GM08714 (cell line): ENCODE data around the gene PDGFB.

Source experiments
- H3K4me3 ChIP-seq: fragments of 200-500 bp; sonication (Bioruptor generic); 2 replicates; pipeline ENCODE4 v1.5.1; 2014; ENCODE audit warnings: mild to moderate bottlenecking, low read length, inconsistent platforms
- ZNF274 ChIP-seq: IDR thresholded peaks from 2 replicates; pipeline ENCODE4 v1.6.1; 2012; ENCODE audit warnings: mild to moderate bottlenecking, low read depth, low read length

The PDGFB gene

DNA sequence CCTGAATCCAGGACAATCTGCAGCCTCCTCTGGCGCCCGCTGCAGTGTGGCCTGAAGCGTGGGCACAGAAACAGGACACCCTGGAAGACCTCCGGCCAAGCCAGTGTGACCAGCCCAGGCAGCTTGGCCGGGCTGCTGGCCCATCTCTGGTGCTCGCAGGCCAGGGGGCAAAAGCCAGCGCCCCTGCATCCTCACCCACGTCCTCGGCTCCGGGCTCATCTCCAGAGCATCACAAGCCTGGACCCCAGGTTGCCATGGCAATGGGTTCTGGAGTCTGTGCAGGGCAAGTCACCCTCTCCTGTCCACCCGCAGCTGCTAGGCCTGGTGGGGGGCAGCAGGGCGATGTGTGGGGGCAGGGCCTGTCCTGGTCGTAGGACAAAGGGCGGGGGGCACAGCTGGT, 9.3 kb upstream of the PDGFB start:
- TF ChIP-seq ZNF274: no peak
- no peak overlapping the region for H3K4me3 ChIP-seq

GRCh38 chr22:39253435-39254070, 8.8 kb upstream of the PDGFB start:
- H3K4me3 ChIP-seq: no peak overlapping the region

GRCh38 chr22:39252461-39253434, 8.0 kb upstream of the PDGFB start:
- H3K4me3 ChIP-seq: no peak overlapping the region
- TF ChIP-seq ZNF274: no peak

More at GRCh38 chr22:39253435-39254070, 8.8 kb upstream of the PDGFB start:
- no peak for TF ChIP-seq ZNF274

DNA sequence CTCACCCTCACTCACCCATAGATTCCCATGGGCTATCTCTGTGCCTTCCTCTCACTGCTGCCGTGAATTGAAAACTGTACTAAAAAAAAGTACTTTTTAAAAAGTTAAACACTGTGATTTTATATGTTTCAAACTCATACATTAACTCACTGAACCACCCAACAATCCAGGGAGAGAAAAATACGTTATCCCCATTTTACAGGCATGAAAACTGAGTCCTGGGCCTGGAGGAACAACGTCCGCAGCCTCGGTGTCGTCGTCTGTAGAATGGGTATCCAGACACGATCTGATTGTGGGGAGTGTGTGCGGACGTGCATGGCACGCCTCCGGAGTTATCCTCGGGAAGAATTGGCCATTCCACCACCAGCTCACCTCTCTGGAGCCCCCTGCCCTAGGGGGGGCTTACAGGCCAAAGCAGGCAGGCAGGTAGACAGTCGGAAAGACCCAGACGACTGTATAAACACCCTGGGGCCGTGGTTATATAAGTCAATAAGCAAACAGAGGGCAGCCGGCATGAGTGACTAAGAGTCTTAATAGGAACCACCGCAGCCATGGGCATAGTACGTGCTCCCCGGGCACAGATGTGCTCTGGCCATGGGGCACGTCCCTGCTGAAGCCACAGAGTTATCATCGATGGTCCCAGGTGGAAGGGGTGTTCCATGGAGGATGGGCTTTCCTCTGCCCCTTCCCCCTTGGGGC, 7.1 kb upstream of the PDGFB start:
- no peak for TF ChIP-seq ZNF274
- H3K4me3 ChIP-seq: no peak overlapping the region

DNA sequence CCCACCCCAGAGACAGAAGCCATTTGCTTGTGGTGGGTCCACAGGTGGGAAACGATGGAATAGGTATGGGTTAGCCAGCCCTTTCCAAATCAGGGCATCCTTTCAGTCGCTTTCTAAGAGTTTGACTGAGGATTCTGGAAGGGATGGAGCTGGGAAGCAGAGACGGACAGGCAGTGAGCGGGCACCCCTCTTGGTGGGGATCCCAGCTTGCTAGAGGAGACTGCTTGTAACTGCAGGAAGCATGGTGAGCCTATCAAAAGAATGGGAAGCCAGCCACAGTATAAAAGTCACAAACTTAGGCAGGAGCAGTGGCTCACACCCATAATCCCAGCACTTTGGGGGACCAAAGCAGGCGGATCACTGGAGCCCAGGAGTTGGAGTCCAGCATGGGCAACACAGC, 6.1 kb upstream of the PDGFB start:
- no peak for TF ChIP-seq ZNF274
- no peak overlapping the region for H3K4me3 ChIP-seq

- no peak overlapping the region for H3K4me3 ChIP-seq
- TF ChIP-seq ZNF274: no peak
Observed at GRCh38 chr22:39250131-39250530, 5.3 kb upstream of the PDGFB start.

GRCh38 chr22:39249086-39249704, 4.4 kb upstream of the PDGFB start:
- TF ChIP-seq ZNF274: no peak
- no peak overlapping the region for H3K4me3 ChIP-seq

GRCh38 chr22:39248254-39248653, 3.5 kb upstream of the PDGFB start:
- no peak for TF ChIP-seq ZNF274
- no peak overlapping the region for H3K4me3 ChIP-seq

DNA sequence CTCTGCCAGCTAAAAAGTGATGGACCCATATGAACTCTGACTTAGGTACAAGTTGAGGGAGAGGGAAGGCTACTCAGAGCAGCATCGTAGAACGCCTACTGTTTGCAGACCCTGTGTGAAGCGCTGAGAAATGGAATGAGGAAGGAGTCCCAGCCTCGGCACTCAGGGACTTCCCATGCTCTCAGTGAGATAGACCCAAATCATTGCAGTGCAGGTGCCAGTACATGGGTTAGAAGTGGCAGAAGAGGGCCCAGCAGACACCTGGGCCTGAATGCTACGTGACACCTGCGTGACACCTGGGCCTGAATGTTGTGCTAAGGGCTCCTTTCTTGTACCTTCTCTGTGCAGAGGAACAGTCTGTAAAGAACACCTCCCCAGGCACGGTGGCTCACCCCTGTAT, 2.6 kb upstream of the PDGFB start:
- H3K4me3 ChIP-seq: no peak overlapping the region

GRCh38 chr22:39246690-39247332, 2.0 kb upstream of the PDGFB start:
- no peak for TF ChIP-seq ZNF274
- no peak overlapping the region for H3K4me3 ChIP-seq

More for the DNA sequence above, 2.6 kb upstream of the PDGFB start:
- no peak for TF ChIP-seq ZNF274

GRCh38 chr22:39246217-39246616, 1.4 kb upstream of the PDGFB start:
- TF ChIP-seq ZNF274: no peak
- no peak overlapping the region for H3K4me3 ChIP-seq

GRCh38 chr22:39245130-39246039, 603 bp upstream of the PDGFB start:
- TF ChIP-seq ZNF274: no peak
- H3K4me3 ChIP-seq: no peak overlapping the region

GRCh38 chr22:39244136-39244495, 666 bp downstream of the PDGFB start:
- no peak for TF ChIP-seq ZNF274
- H3K4me3 ChIP-seq: no peak overlapping the region; the same call in 1 of the 2 replicates
